Measurements from ENCODE around the gene CMYA5.

CMYA5 gene

GRCh38 chr5:79832911-79833310 is 143.3 kb downstream of the CMYA5 start:
- DNase-seq (ENCODE audit: low read depth): no peak
- TF ChIP-seq, protein P1, sequence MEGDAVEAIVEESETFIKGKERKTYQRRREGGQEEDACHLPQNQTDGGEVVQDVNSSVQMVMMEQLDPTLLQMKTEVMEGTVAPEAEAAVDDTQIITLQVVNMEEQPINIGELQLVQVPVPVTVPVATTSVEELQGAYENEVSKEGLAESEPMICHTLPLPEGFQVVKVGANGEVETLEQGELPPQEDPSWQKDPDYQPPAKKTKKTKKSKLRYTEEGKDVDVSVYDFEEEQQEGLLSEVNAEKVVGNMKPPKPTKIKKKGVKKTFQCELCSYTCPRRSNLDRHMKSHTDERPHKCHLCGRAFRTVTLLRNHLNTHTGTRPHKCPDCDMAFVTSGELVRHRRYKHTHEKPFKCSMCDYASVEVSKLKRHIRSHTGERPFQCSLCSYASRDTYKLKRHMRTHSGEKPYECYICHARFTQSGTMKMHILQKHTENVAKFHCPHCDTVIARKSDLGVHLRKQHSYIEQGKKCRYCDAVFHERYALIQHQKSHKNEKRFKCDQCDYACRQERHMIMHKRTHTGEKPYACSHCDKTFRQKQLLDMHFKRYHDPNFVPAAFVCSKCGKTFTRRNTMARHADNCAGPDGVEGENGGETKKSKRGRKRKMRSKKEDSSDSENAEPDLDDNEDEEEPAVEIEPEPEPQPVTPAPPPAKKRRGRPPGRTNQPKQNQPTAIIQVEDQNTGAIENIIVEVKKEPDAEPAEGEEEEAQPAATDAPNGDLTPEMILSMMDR (conservative IDR thresholded peaks at IDR 0.05; ENCODE audit: low read depth, low read length): no peak
- no peak overlapping the region for H3K4me3 ChIP-seq (ENCODE audit: low read length)

GRCh38 chr5:79834098-79834753 is 144.6 kb downstream of the CMYA5 start:
- no peak overlapping the region for H3K4me3 ChIP-seq (ENCODE audit: low read length)
- TF ChIP-seq, protein P1 (conservative IDR thresholded peaks at IDR 0.05; ENCODE audit: low read depth, low read length): no peak
- DNase-seq (ENCODE audit: low read depth): no peak

- H3K4me3 ChIP-seq (ENCODE audit: low read length): no peak overlapping the region
- TF ChIP-seq, protein P1 (conservative IDR thresholded peaks at IDR 0.05; ENCODE audit: low read depth, low read length): no peak
- no peak for DNase-seq (ENCODE audit: low read depth)
Measured at GRCh38 chr5:79834754-79835714, 145.4 kb downstream of the CMYA5 start.

DNA sequence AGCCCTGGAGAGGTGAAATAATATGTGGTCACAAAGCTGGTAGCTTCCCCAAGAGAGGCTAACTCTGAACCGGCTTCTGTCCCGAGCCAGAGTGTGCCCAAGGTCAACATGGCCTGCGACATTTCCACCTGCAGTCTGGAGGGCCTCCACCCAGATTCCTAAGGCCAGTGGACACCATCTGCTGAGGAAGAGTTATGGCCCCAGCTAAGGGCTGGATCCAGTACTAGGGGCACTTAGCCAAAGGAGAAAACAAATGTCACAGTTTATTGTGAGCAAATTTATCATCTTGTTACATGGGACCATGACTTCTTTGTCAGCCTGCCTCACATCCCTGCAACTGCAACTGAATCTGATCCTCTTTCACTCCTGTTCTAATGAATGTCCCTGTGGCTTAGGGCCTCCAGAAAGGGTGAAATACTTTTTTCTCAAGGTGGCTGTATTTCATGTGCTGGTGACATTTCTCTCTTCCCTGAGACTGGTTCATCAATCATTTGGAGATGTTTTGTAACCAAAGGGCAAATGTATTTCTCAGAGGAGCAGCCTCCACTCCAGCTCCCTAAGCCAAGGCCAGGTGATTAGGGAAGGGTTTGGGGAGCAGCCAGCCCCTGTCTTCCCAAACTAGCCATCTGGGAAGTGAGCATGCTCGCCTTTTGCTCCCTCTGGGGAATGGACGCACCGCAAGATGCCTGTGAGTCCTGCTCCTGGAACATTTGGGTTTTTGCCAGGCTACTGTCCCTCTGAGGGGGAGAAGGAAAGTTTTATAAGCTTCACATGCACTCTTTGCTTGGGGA is 148.3 kb downstream of the CMYA5 start:
- H3K4me3 ChIP-seq (ENCODE audit: low read length): no peak overlapping the region
- DNase-seq (ENCODE audit: low read depth): no peak
- TF ChIP-seq, protein P1 (conservative IDR thresholded peaks at IDR 0.05; ENCODE audit: low read depth, low read length): no peak

- no peak for DNase-seq (ENCODE audit: low read depth)
- TF ChIP-seq, protein P1 (conservative IDR thresholded peaks at IDR 0.05; ENCODE audit: low read depth, low read length): no peak
- no peak overlapping the region for H3K4me3 ChIP-seq (ENCODE audit: low read length)
Measured at GRCh38 chr5:79840084-79840990, 150.7 kb downstream of the CMYA5 start.

- DNase-seq (ENCODE audit: low read depth): no peak
- H3K4me3 ChIP-seq (ENCODE audit: low read length): no peak overlapping the region
- TF ChIP-seq, protein P1 (conservative IDR thresholded peaks at IDR 0.05; ENCODE audit: low read depth, low read length): no peak
Measured at GRCh38 chr5:79841172-79841571, 151.5 kb downstream of the CMYA5 start.

Data from retinal pigment epithelial cell (primary cell).